C4-2B (cell line): ENCODE results near the gene LRRC8C.

Experiments
- H3K27ac ChIP-seq: fragments of 450-650 bp; 2 replicates; pipeline ENCODE4 v1.5.1; 2017
- ZFX ChIP-seq: fragments of 450-650 bp; IDR thresholded peaks from 2 replicates; pipeline ENCODE4 v1.6.1; 2017
- TF ChIP-seq, protein P1 (sequence below): fragments of 450-650 bp; conservative IDR thresholded peaks from 2 replicates; pipeline ENCODE4 v1.5.1; 2017; ENCODE audit warnings: mild to moderate bottlenecking

Gene LRRC8C

DNA sequence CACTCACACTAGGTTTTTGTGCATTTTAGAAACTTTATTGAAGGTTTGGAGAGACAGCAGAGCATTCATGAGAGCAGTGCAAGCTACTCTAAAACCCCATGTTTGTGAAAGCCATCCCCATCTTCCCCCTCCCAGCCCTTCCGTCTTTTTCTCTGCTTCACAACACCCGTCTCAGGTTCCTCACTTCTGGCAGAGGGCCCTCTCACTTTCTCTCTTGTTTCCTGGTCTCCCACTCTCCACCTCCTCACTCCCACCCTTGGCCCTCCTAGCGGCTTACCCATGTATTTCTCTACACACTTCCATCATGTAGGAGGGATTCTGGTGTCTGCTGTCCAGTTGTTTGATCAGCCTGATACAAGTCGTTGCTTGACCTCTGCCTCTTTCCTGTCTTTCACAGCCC, 92.7 kb downstream of the LRRC8C start:
- H3K27ac ChIP-seq = no peak overlapping the region
- TF ChIP-seq, protein P1, sequence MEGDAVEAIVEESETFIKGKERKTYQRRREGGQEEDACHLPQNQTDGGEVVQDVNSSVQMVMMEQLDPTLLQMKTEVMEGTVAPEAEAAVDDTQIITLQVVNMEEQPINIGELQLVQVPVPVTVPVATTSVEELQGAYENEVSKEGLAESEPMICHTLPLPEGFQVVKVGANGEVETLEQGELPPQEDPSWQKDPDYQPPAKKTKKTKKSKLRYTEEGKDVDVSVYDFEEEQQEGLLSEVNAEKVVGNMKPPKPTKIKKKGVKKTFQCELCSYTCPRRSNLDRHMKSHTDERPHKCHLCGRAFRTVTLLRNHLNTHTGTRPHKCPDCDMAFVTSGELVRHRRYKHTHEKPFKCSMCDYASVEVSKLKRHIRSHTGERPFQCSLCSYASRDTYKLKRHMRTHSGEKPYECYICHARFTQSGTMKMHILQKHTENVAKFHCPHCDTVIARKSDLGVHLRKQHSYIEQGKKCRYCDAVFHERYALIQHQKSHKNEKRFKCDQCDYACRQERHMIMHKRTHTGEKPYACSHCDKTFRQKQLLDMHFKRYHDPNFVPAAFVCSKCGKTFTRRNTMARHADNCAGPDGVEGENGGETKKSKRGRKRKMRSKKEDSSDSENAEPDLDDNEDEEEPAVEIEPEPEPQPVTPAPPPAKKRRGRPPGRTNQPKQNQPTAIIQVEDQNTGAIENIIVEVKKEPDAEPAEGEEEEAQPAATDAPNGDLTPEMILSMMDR = no peak
- no peak for TF ChIP-seq ZFX

DNA sequence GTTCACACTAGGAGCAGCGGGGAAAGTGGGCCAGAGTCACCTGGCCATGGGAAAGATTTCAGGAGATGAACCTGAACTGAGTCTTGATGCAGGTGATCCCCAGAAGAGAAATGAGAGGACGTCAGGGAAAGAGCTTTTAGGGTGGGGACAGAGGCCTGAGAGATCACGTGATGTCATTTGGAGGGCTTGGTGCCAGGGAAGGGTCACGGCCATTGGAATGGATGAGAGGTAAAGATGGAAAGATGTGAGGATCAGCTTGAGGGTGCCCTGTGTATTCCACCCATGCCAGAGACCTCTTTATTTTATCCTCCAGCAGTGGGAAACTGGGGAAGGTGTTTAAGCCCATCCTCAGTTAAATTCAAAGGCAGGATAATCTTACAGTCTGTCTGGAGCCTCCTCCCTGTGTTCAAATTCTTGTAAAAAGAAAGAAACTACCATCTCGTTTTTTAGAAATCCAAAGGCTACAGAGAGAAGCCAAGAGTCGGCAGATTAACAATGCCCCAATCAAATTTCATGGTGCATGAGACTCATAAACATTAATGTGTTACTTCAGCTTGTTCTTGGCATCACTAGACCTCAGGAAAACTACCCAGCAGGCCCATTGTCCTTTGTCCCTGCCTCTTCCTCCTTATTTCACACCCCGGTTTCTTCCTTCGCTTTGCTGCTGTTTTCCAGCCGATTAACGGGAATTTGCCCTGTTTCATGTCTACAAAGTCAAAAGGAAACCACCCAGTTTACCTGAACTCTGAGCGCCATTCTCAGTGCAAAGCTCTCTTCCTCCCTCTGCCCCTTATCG, 94.8 kb downstream of the LRRC8C start:
- no peak for TF ChIP-seq ZFX
- TF ChIP-seq, protein P1 = no peak
- H3K27ac ChIP-seq = no peak overlapping the region

- TF ChIP-seq, protein P1 = no peak
- no peak for TF ChIP-seq ZFX
Observed at GRCh38 chr1:89728381-89728780, 95.5 kb downstream of the LRRC8C start.

GRCh38 chr1:89732206-89732605, 99.3 kb downstream of the LRRC8C start:
- no peak for TF ChIP-seq ZFX
- TF ChIP-seq, protein P1 = no peak
- H3K27ac ChIP-seq = no peak overlapping the region

More at GRCh38 chr1:89728381-89728780, 95.5 kb downstream of the LRRC8C start:
- H3K27ac ChIP-seq = no peak overlapping the region

DNA sequence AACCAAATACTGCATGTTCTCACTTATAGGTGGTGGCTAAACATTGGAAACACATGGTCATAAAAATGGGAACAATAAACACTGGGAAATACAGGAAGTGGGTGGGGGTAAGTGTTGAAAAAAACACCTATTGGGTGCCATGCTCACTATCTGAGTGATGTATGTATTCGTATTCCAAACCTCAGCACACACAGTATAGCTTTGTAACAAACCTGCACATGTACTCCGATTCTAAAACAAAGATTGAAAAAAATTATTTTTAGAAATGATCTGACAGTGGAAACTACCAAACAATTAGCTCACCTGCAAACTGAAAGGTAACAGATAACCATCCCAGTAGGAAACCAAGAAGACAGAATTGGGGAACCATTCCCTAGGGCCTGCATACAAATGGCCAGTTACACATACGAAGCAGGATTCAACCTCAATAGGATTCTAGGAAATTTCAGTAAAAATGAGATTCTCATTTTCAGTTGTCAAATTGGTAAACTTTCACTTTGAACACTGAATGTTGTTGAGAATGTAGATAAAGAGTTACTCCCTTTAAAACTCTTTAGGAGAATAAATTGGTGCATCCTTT, 99.8 kb downstream of the LRRC8C start:
- TF ChIP-seq, protein P1 = no peak
- no peak for TF ChIP-seq ZFX

GRCh38 chr1:89733748-89734147, 100.8 kb downstream of the LRRC8C start:
- TF ChIP-seq, protein P1 = no peak
- no peak for TF ChIP-seq ZFX
- H3K27ac ChIP-seq = no peak overlapping the region

More for the DNA sequence above, 99.8 kb downstream of the LRRC8C start:
- H3K27ac ChIP-seq = no peak overlapping the region

DNA sequence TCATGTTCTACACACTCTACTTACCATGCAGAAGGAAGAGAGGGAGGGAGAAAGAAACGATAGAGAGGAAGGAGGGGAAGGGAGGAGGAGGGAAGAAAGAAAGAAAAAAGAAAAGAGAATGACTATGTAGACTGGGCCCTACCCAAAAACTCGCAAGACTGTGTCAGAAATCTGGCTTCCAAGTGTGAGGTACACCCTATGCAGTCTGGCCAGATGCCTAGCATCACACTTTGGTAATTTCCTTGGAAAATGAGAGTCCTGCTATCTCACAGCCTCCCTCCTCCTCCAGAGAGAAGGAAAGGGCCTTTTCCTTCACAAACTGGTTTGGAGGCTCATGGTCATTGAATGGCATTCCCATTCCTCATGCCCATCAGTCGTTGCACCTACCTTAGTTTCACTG, 101.5 kb downstream of the LRRC8C start:
- no peak overlapping the region for H3K27ac ChIP-seq
- TF ChIP-seq ZFX = no peak
- TF ChIP-seq, protein P1 = no peak
